AG09309 (cell line): ENCODE data around the gene CDC7.

Source experiments
- DNase-seq: peaks from one replicate; pipeline ENCODE4 v3.0.0-alpha.2; 2010; ENCODE audit warnings: low read depth
- H3K4me3 ChIP-seq: 2 replicates; pipeline ENCODE4 v1.5.1; 2011; ENCODE audit warnings: mild to moderate bottlenecking, low read depth, low read length, moderate library complexity; ENCODE audit not compliant: control insufficient read depth
- TF ChIP-seq, protein P1 (sequence below): IDR thresholded peaks from 2 replicates; pipeline ENCODE4 v1.5.1; 2011; ENCODE audit warnings: mild to moderate bottlenecking, low read depth, low read length, inconsistent platforms; ENCODE audit not compliant: insufficient read depth, control insufficient read depth; ENCODE audit errors: missing control alignments

Gene CDC7

DNA sequence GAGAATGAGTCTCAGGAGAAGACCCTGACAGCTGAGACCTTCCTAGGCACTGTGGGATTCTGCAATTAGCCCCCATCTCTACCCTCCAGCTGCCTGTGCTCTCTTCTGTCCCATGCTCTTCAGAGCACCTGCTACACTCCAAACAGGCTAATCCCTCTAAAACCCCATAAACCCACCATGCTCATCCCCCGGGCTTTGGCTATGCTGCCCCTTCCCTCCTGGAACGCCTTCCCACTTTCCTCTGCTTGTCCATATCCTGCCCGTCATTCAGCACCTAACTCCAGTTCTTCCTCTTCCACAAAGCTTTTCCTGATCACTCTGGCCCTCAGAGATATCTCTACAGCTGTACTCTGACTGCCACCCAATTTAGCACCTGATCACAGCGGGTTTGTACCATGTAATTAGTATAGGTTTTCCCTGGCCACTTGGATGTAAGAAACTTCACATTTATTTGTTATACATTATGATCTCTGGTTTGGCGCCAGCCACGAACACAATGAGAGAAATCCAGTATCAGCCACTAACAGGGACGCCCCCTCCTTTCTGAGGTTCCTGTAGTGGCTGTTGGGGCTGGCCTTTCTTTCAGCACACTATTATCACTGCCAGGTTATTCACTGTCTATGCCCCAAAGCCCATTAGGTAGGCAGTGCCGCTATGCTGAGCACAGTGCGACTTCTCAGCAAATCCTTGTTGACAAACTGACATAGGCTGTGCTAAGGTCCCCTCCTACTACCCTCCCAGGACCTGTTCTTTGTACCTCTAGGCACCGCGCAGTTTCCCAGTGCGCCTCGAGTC is 45.1 kb downstream of the CDC7 start:
- no peak for DNase-seq

DNA sequence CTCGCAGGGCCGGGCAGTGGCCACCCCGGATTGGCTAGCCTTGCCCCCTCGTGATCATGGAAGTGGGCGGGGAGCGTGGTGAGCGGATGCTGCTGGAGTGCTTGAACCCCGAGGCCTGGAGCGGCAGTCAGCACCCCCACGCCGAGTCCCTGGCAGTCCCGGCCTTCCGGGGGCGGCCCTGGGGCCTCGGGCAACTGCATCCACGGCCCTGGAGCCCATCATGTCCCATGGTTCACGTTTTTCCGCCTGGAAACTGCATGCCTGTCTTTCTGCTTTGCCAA is 45.6 kb downstream of the CDC7 start:
- H3K4me3 ChIP-seq: no peak overlapping the region
- no peak for DNase-seq
- TF ChIP-seq, protein P1, sequence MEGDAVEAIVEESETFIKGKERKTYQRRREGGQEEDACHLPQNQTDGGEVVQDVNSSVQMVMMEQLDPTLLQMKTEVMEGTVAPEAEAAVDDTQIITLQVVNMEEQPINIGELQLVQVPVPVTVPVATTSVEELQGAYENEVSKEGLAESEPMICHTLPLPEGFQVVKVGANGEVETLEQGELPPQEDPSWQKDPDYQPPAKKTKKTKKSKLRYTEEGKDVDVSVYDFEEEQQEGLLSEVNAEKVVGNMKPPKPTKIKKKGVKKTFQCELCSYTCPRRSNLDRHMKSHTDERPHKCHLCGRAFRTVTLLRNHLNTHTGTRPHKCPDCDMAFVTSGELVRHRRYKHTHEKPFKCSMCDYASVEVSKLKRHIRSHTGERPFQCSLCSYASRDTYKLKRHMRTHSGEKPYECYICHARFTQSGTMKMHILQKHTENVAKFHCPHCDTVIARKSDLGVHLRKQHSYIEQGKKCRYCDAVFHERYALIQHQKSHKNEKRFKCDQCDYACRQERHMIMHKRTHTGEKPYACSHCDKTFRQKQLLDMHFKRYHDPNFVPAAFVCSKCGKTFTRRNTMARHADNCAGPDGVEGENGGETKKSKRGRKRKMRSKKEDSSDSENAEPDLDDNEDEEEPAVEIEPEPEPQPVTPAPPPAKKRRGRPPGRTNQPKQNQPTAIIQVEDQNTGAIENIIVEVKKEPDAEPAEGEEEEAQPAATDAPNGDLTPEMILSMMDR: no peak

More for the DNA sequence above, 45.1 kb downstream of the CDC7 start:
- TF ChIP-seq, protein P1: no peak
- H3K4me3 ChIP-seq: no peak overlapping the region

DNA sequence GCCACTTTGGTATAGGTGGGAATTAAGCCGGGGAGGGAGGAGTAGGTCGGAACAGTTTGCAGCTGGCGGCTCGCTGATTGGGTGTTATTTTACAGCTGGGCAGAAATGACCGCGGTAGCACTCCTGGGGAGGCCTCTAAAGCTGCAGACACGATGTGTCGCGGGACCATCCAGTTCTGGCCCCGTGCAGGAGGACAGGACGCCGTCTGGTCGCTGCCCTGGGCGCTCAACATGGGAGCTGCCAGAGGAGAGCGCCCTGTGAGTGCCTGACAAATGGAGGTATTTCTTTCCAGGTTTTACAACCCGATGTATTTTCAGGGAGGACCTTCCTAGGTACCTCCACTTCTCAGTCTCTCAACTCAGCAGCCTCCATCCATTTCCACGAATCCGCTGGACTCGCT is 46.2 kb downstream of the CDC7 start:
- H3K4me3 ChIP-seq: no peak overlapping the region
- TF ChIP-seq, protein P1: peak; percentile 7
- DNase-seq: no peak

DNA sequence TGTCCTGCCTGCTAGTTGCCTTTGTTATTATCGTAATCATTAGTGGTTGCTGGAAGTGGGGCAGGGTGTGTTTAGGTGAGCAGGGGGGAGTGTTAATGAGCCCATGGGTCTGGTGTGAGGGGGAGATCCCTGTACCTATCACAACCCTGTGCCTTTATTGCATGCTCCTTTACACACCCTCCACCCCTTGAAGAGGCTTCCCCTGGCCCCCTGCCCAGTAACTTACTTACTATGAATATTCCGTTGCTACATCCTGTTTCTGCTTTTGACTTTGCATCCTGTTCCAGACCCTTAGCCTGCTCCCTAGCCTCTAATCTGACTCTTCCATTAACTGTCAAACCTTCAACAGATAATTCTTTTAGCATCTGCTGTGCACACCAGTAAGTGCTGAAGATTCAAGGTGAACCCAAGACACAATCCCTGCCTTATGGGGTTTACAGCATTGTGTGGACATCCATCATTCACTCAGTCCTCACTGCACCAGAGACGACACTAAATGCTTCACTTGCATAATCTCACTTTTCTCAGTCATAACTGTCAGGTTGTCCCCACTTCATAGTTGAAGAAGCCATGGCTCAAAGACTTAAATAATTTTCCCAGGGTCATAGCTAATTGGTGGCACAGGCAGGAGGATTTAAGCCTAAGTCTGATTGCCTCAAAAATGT is 47.9 kb downstream of the CDC7 start:
- no peak overlapping the region for H3K4me3 ChIP-seq
- DNase-seq: no peak
- TF ChIP-seq, protein P1: no peak

DNA sequence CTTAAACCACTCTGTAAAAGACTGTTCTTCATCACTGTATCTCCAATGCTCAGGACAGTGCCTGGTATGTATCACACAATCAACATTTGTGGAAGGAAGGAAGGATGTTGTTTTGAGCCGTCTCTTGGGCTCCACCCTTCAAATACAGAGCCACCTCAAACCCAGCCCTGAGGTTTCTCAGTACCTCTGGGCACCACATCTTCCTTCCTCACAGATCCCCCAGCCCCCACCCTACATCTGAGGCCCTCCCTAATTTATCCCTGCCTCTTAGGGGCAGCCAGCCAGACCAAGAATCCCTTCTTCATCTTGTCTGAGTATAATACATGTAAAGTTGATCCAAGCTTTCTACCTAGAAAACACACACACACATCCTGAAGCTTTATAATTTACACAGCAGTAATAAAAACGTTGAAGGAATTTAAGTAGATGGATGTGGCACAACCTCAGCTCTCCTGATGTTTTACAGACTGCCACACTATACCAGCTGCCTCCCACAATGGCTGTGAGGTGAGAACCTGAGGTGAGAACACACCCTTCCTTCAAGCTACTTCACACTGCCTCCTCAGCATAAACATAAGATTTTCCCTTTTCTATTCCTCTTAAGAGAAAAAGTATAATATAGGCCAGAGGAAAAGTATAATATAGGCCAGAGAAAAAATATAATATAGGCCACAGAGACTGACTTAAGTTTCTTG is 48.5 kb downstream of the CDC7 start:
- TF ChIP-seq, protein P1: no peak
- DNase-seq: no peak
- no peak overlapping the region for H3K4me3 ChIP-seq

DNA sequence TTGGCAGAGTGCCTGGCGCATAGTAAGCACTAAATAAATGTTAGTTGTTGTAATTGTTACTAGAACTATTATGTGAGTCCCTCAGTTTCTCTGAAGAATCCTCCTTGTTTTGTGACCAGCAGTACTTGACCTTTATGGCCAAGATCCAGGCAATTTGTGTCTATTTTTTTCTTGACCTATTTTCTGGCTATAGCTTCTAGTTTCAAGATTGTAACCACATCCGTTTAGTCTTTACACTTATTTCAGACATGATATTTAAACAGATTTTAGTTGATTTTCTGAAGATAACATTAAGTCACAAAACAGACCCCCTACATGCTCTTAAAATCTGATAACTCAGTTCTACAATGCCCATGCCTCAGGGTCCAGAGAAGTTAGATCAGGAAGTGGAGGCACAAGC is 50.3 kb downstream of the CDC7 start:
- TF ChIP-seq, protein P1: no peak
- no peak for DNase-seq
- no peak overlapping the region for H3K4me3 ChIP-seq
